Ramos (cell line): ENCODE measurements around the gene FOXJ3.

Source experiments
- in situ Hi-C: fragments of 300-500 bp; cut with MboI; formaldehyde crosslinking; loops from one replicate; pipeline ENCODE4 v1.14.3; 2022; ENCODE audit warnings: low sequenced_read_pairs; ENCODE audit not compliant: unreplicated experiment

Gene FOXJ3

DNA sequence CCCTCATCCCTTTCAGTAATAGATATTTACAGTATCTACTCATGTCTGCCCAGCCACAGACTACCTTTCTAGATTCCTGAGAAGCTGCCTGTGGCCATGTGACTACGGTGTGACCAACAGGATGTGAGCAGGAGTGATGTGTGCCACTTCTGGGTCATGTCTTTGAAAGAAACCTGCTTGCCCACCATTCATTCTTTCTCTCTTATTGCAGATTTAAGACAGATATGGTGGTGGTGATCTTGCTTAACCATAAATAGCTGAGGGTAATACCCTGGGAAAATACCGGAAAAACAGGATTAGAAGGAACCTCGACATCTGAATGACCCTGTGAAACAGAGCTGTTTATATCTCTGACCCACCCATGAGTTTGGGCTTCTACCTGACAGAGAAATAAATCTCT, 128.9 kb downstream of the FOXJ3 start:
- in situ Hi-C loops = no loop called here

DNA sequence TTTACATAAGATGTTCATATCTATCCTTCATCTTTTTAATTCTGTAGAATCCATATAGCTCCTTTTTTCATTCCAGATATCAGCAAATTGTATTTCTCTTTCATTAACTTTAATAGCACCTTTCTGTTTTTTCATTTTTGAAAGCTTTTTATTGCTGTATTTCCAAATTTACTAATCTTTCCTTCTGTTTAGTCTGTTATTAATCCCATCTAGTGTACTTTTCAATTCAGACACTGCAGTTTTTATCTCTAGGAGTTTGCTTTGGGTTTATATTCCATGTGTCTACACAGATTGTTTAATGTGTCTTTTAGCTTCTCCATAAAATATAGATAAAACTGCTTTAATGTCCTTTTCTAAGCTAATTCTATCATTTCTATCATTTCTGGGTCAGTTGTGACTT, 133.0 kb downstream of the FOXJ3 start:
- in situ Hi-C loops = no loop called here

- in situ Hi-C loops = no loop called here
These were observed 136.8 kb downstream of the FOXJ3 start for GRCh38 chr1:42198251-42198650.

DNA sequence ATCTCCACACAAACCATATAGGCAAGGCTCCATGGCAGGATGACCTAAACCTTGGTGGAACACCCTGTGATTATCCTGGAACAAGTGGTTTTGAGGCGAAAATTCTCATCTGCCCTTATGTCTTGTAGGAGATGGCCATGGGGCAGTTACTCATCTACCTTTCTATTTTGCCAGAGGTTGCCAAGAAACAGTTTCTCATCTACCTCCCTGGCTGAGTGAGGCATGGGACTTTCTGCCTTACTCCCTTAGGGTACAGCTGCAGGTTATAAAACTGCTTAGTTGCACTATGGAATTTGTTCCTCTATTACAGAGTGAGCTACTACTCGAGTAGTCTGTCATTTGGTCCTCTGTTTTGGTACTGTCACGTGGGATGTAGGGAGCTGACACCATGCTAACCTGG, 139.2 kb downstream of the FOXJ3 start:
- in situ Hi-C loops = no loop called here

DNA sequence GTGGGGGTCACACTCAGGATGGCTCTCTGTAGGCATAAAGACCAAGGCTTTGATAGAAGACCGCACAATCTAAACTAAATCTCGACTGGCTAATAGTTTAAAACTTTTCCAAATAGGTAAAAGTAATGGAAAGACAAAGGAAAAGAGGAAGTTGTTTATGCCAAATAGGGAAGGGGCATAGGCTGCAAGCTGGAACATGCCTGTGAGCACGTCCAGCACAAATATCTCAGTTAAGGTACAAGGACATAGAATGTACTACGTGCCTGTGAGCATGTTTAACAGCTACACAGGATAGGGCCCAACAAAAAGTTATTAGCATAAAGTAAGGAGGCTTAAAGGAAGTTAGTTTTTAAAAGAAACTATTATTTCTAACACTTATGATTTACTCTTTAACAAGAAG, 142.9 kb downstream of the FOXJ3 start:
- in situ Hi-C loops = no loop called here

- in situ Hi-C loops = no loop called here
These were observed 143.7 kb downstream of the FOXJ3 start for GRCh38 chr1:42191319-42191718.

DNA sequence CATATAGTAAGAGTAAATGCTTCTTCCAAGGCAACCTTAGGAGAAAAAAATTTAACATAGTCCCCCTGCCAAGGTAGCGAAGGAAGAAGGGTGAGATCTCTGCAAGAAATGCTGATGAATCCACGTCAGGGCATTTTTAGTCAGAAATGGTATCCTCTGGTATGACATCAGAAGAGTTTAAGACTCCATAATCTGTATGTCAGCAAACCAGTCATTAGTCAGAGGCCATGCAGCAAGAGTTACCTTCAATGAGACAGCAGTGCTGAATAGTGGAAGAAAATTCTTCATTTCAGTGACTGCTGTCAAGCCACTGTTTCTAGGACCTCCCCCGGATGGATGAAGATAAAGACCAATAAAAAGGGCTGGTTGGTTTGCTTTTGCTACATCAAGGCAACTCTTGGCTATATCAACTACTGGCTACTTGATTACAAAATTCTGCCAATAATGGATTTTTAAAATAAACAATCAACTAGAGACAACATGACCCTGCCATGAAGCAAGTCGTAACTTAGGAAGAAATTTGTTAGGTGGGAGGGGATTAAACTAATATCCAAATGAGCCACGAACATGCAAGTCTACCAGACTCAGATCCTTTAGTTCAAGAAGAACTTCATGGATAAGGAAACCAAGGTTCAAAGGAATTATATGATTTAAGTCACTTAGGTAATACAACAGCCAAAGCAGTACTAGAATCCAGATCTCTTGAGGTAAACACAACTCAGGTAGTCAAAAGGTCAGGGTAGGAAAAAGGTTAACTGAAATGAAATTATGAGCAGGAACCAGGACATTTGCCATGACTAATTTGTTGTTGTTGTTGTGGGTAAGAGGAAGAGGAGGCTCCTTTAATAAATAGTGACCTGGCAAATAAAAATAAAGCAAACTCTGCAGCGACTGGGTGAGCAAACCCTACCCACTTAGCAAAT, 144.8 kb downstream of the FOXJ3 start:
- in situ Hi-C loops = no loop called here

DNA sequence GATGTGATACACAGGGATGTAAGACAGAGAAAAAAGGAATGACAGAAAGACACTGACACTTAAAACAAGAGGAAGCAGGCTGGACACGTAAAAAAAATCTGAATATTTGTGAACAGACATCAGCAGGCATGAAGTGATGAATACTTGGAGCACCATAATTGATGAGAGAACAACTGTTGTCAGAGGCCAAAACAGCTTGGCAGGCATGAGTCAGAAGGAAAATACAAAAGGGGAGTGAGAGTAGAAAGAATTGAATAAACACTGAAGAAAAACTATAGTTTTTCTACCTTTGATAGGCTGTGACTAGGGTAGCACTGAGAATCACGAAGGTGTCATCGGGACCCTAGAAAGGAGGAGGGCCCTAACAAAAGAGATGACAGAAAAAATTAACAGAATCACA, 148.9 kb downstream of the FOXJ3 start:
- in situ Hi-C loops = no loop called here

DNA sequence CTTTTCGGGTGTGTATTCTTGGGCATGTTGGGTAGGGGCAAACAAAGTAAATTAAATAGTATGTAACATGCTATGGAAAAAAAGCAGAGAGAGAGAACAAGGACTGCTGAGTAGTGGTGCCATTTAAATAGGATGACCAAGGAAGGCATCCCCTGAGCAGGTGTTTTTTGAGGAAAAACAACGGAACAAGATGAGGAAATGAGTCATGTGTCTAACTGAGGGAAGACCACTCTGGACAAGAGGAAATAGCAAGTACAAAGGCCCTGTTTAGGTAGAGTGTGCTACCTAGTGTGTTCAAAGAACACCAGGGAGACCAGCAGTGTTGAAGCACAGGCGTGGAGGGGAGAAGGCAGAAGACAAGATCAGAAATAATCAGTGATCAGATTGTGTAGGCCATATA, 150.4 kb downstream of the FOXJ3 start:
- in situ Hi-C loops = no loop called here

- in situ Hi-C loops = no loop called here
These were observed 151.1 kb downstream of the FOXJ3 start for GRCh38 chr1:42183957-42184268.

DNA sequence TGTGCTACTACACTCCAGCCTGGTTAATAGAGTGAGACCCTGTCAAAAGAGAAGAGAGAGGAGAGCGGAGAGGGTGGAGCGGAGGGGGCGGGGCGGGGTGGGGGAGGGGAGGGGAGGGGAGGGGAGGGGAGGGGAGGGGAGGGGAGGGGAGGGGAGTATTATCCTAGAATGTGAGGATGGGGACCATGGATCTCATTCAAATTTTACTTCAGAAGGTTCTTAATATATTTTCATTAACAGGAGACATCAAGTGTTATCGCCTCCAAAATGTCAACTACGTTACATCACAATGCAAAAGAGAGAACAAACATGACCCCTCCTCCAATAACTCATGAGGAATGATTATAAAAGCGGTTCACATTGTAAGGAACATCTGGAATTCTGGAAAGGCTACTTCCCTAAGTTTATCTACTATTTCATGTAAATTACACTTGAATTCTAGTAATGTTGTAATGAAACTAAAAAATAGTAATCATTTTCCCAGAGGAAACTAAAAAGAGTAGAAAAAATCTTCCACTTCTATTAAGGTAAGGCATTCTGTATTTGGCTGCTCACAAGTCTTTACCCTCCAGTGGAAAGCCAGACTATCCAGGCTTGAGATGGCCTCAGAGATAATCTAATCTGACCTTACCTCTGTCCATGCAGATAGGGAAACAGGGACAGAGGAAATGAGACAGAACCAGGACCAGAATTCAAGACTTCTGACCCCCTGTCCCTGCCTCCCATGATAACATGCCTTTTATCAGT, 151.7 kb downstream of the FOXJ3 start:
- in situ Hi-C loops = no loop called here

GRCh38 chr1:42181687-42182086, 153.3 kb downstream of the FOXJ3 start:
- in situ Hi-C loops = no loop called here

DNA sequence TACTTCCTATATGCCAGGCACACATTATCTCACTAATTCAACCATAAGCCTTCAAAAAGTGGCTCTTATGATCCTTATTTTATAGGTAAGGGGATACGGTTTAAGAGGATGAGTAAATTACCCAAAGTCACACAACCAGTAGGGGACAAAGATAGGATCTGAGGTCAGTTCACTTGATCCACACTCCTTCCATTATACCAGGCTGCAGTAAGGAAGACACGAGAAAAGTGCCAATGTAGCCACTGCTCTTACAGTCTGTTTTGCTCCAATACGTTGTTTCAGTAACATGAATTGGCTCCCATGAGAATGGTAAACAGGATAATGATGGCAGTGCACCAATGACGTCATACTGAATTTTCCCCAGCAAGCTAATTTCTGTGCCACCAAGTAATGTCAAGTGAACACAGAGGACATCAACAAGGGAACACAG, 155.1 kb downstream of the FOXJ3 start:
- in situ Hi-C loops = no loop called here

- in situ Hi-C loops = no loop called here
These were observed 155.8 kb downstream of the FOXJ3 start for GRCh38 chr1:42179275-42179674.

DNA sequence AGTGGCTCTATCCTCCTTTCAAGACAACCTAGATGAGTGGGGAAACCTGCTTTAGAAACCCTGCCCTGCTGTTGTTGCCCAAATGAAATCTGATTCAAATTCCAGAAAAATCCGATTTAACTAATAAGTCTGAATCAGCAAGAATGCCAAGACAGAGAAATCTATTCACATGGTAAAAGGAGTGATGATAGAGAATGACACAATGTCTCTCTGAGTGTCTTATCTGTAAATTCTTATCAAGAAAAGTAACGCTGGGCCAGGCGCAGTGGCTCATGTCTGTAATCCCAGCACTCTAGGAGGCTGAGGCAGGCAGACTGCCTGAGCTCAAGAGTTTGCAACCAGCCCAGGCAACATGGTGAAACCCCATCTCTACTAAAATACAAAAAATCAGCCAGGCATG, 156.8 kb downstream of the FOXJ3 start:
- in situ Hi-C loops = no loop called here

DNA sequence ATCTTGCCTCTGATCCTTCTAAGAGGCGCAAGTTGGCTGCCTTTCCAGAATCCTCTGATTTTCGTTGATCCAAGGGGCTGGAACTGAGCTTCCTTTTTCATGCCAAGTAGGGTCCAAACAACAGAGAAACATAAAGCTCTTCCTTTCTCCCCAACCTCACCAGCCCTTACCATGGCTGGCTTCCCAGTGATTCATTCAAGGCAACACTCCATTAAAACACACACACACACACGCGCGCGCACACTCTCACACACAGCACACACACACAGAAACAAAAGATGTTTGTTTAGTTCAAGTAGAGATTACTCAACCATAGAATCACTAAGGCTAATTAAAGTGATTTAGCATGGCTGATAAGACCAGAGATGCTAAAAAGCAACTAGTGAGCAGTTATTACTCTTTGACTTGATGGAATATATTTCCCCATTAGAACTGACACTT, 157.5 kb downstream of the FOXJ3 start:
- in situ Hi-C loops = no loop called here

GRCh38 chr1:42176902-42177519, 158.0 kb downstream of the FOXJ3 start:
- in situ Hi-C loops = no loop called here

DNA sequence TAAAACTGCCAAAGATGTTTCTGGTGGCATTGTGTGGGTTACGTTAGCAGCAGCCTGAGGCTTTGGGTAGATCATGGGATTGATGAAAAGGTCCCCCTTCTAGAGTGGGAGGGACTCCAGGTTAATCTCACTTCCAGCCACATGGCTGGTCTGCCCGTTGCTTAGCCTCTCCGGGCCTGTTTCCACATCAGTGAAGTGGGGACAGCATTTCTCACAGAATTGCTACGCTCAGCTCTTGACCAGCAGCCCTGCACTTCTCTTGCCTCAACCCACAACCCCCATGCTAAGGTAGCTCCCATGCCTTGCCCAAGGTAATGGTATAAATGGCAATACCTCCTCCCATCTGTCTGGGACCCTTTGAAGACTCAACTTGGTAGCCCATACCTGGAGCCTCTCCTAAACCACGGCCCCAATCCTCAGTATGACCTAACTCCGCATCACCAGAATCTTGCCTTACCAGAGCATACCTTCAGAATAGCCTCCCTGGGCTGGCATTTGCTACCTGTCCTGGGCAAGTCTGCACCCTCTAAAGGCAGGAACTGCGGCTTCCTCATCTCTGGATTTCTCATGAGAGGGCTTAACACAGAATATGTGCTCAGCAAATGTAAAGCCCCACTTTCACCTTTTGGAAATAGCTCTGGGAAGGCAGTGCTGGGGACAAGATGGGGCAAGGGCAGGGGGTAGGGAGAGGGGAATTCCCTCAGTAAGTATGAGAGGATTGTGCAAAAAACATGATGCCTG, 159.6 kb downstream of the FOXJ3 start:
- in situ Hi-C loops = no loop called here

GRCh38 chr1:42173961-42174735, 160.9 kb downstream of the FOXJ3 start:
- in situ Hi-C loops = no loop called here
